WTC11 (cell line): ENCODE data around the gene LCT. TPM values are rescaled to one million over a fixed set of nuclear protein-coding genes. Genes with fewer than 3 reads are reported as not detected.

Source experiments
- ATAC-seq: fragments of 200-7000 bp; cut with Tn5 transposase; 2 replicates; pipeline ENCODE4 v1.10.0; 2021; ENCODE audit warnings: mild to moderate bottlenecking, moderate library complexity
- CTCF ChIA-PET: fragments of 300-600 bp; sonication (Branson Sonifier 250); formaldehyde crosslinking; loops from one replicate; lab custom pipeline; 2021; ENCODE audit warnings: antibody characterized with exemption; lab: Charles Lee
- POLR2A ChIA-PET: fragments of 350-600 bp; sonication (Branson Sonifier 250); formaldehyde crosslinking; loops from one replicate; lab custom pipeline; 2021; ENCODE audit warnings: antibody characterized with exemption; lab: Charles Lee
- DNase-seq: peaks from one replicate; pipeline ENCODE4 v3.0.0; 2021; ENCODE audit warnings: low spot score
- H3K27ac Mint-ChIP-seq: 2 replicates; pipeline ENCODE4 v1.8.0; 2021; ENCODE audit warnings: mixed read lengths
- H3K27me3 Mint-ChIP-seq: 2 replicates; pipeline ENCODE4 v1.8.0; 2021; ENCODE audit warnings: low read depth, mild to moderate bottlenecking, moderate library complexity, mixed read lengths
- H3K36me3 Mint-ChIP-seq: 2 replicates; pipeline ENCODE4 v1.8.0; 2021; ENCODE audit warnings: mixed read lengths
- H3K4me1 Mint-ChIP-seq: 2 replicates; pipeline ENCODE4 v1.8.0; 2022; ENCODE audit warnings: mixed read lengths
- H3K4me3 Mint-ChIP-seq: 2 replicates; pipeline ENCODE4 v1.8.0; 2021; ENCODE audit warnings: mild to moderate bottlenecking, moderate library complexity, mixed read lengths
- H3K9me3 Mint-ChIP-seq: 2 replicates; pipeline ENCODE4 v1.8.0; 2021; ENCODE audit warnings: mixed read lengths
- CBFB ChIP-seq: sonication (generic); formaldehyde crosslinking; IDR thresholded peaks from 2 replicates; pipeline ENCODE4 v1.8.1; 2022; ENCODE audit warnings: mild to moderate bottlenecking, low read depth, missing genetic modification reagents
- CREB1 ChIP-seq: sonication (generic); formaldehyde crosslinking; IDR thresholded peaks from 2 replicates; pipeline ENCODE4 v1.8.0; 2023; ENCODE audit warnings: mild to moderate bottlenecking, missing genetic modification reagents
- CREM ChIP-seq: sonication (generic); formaldehyde crosslinking; IDR thresholded peaks from 2 replicates; pipeline ENCODE4 v1.8.1; 2022; ENCODE audit warnings: mild to moderate bottlenecking, missing genetic modification reagents, moderate library complexity
- ELF4 ChIP-seq: sonication (generic); formaldehyde crosslinking; IDR thresholded peaks from 2 replicates; pipeline ENCODE4 v1.8.1; 2022; ENCODE audit warnings: low read depth, mild to moderate bottlenecking, moderate library complexity, missing genetic modification reagents
- JAZF1 ChIP-seq: fragments of 250-450 bp; sonication (Bioruptor Pico); IDR thresholded peaks from 2 replicates; pipeline ENCODE4 v1.9.0; 2021; ENCODE audit warnings: moderate library complexity, mild to moderate bottlenecking, inconsistent platforms
- MXD4 ChIP-seq: fragments of 250-450 bp; sonication (Bioruptor Pico); IDR thresholded peaks from 2 replicates; pipeline ENCODE4 v1.8.0; 2021; ENCODE audit warnings: mild to moderate bottlenecking, moderate library complexity, borderline replicate concordance
- PRRX2 ChIP-seq: fragments of 250-450 bp; sonication (Bioruptor Pico); IDR thresholded peaks from 2 replicates; pipeline ENCODE4 v1.8.0; 2021; ENCODE audit warnings: mild to moderate bottlenecking
- TCF7 ChIP-seq: sonication (generic); formaldehyde crosslinking; IDR thresholded peaks from 2 replicates; pipeline ENCODE4 v1.8.0; 2022; ENCODE audit warnings: mild to moderate bottlenecking, low read depth, missing genetic modification reagents, moderate library complexity
- TEAD1 ChIP-seq: sonication (generic); formaldehyde crosslinking; IDR thresholded peaks from 2 replicates; pipeline ENCODE4 v1.8.0; 2022; ENCODE audit warnings: mild to moderate bottlenecking, missing genetic modification reagents
- ZNF121 ChIP-seq: sonication (generic); formaldehyde crosslinking; IDR thresholded peaks from 2 replicates; pipeline ENCODE4 v1.8.0; 2023; ENCODE audit warnings: missing genetic modification reagents
- ZNF138 ChIP-seq: sonication (generic); formaldehyde crosslinking; conservative IDR thresholded peaks from 2 replicates; pipeline ENCODE4 v1.8.1; 2022; ENCODE audit warnings: mild to moderate bottlenecking, moderate library complexity, missing genetic modification reagents
- ZNF416 ChIP-seq: fragments of 250-450 bp; sonication (Bioruptor Pico); IDR thresholded peaks from 2 replicates; pipeline ENCODE4 v1.9.0; 2021; ENCODE audit warnings: mild to moderate bottlenecking, inconsistent platforms
- total RNA-seq: library from RNA; stranded (reverse); gene quantifications from 3 replicates; pipeline ENCODE4 v1.2.3, GENCODE V29; 2021
- TF ChIP-seq, protein P1 (sequence below): sonication (generic); formaldehyde crosslinking; IDR thresholded peaks from 2 replicates; pipeline ENCODE4 v1.8.1; 2022; ENCODE audit warnings: mild to moderate bottlenecking, moderate library complexity, missing genetic modification reagents
- TF ChIP-seq, protein P2 (sequence below): sonication (generic); formaldehyde crosslinking; IDR thresholded peaks from 2 replicates; pipeline ENCODE4 v1.8.0; 2022; ENCODE audit warnings: missing genetic modification reagents
- TF ChIP-seq, protein P3 (sequence below): sonication (generic); formaldehyde crosslinking; IDR thresholded peaks from 2 replicates; pipeline ENCODE4 v1.8.1; 2022; ENCODE audit warnings: missing genetic modification reagents, borderline replicate concordance
- TF ChIP-seq, protein P4 (sequence below): sonication (generic); formaldehyde crosslinking; IDR thresholded peaks from 2 replicates; pipeline ENCODE4 v1.8.1; 2022; ENCODE audit warnings: low read depth, missing genetic modification reagents, borderline replicate concordance
- TF ChIP-seq, protein P5 (sequence below): sonication (generic); formaldehyde crosslinking; IDR thresholded peaks from 2 replicates; pipeline ENCODE4 v1.8.1; 2023; ENCODE audit warnings: mild to moderate bottlenecking, missing genetic modification reagents, borderline replicate concordance
- TF ChIP-seq, protein P6 (sequence below): fragments of 250-450 bp; sonication (Bioruptor Pico); IDR thresholded peaks from 2 replicates; pipeline ENCODE4 v1.9.0; 2021; ENCODE audit warnings: mild to moderate bottlenecking
- TF ChIP-seq, protein P7 (sequence below): sonication (generic); formaldehyde crosslinking; IDR thresholded peaks from 2 replicates; pipeline ENCODE4 v1.8.0; 2023; ENCODE audit warnings: missing genetic modification reagents
- TF ChIP-seq, protein P8 (sequence below): sonication (generic); formaldehyde crosslinking; IDR thresholded peaks from 2 replicates; pipeline ENCODE4 v1.8.1; 2023; ENCODE audit warnings: mild to moderate bottlenecking, missing genetic modification reagents, moderate library complexity

Gene LCT
- total RNA-seq, 1 experiment from 2014 or later: 0.02 TPM

DNA sequence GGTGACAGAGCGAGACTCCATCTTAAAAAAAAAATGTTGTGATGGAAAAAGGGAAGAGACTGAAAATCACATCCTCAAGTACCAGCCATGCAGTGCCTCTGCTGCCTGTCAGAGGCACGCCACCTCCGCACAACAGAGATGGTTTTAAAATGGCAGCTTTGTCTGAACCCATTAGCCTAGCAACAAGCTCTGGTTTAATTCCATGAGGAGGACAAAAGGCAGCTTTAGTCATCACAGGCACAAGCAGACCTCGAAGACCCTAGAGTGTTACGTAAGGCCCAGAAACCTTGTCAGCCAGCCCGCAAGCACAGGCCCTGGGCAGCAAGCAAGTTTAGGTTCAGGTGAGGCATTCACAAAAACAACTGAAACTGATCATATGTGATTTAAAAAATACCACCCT, 10.4 kb downstream of the LCT start:
- Mint-ChIP-seq H3K4me3 (no peak overlapping the region), H3K9me3 (peaks cover 18% of the 10 kb centered on the region), H3K36me3 (no peaks in the 10 kb centered on the region), H3K4me1 (no peaks in the 10 kb centered on the region), H3K27me3 (peaks cover 7% of the 10 kb centered on the region; the same call in 1 of the 2 replicates), H3K27ac (no peak overlapping the region)
- ATAC-seq (no peak), DNase-seq (no peak)
- ChIA-PET POLR2A (no interaction called here), CTCF (interaction anchor here (1.3 to 2.5 kb wide), 2 partner anchors 29 to 558 kb away, joined by 3 to 6 read pairs; no protein-coding TSS in a partner anchor)
- no peak for TF ChIP-seq PRRX2 (CRISPR knock-in tag)
- TF ChIP-seq, protein P1, sequence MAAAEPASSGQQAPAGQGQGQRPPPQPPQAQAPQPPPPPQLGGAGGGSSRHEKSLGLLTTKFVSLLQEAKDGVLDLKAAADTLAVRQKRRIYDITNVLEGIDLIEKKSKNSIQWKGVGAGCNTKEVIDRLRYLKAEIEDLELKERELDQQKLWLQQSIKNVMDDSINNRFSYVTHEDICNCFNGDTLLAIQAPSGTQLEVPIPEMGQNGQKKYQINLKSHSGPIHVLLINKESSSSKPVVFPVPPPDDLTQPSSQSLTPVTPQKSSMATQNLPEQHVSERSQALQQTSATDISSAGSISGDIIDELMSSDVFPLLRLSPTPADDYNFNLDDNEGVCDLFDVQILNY (CRISPR knock-in tag): no peak
- TF ChIP-seq, protein P2, sequence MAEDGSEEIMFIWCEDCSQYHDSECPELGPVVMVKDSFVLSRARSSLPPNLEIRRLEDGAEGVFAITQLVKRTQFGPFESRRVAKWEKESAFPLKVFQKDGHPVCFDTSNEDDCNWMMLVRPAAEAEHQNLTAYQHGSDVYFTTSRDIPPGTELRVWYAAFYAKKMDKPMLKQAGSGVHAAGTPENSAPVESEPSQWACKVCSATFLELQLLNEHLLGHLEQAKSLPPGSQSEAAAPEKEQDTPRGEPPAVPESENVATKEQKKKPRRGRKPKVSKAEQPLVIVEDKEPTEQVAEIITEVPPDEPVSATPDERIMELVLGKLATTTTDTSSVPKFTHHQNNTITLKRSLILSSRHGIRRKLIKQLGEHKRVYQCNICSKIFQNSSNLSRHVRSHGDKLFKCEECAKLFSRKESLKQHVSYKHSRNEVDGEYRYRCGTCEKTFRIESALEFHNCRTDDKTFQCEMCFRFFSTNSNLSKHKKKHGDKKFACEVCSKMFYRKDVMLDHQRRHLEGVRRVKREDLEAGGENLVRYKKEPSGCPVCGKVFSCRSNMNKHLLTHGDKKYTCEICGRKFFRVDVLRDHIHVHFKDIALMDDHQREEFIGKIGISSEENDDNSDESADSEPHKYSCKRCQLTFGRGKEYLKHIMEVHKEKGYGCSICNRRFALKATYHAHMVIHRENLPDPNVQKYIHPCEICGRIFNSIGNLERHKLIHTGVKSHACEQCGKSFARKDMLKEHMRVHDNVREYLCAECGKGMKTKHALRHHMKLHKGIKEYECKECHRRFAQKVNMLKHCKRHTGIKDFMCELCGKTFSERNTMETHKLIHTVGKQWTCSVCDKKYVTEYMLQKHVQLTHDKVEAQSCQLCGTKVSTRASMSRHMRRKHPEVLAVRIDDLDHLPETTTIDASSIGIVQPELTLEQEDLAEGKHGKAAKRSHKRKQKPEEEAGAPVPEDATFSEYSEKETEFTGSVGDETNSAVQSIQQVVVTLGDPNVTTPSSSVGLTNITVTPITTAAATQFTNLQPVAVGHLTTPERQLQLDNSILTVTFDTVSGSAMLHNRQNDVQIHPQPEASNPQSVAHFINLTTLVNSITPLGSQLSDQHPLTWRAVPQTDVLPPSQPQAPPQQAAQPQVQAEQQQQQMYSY (CRISPR knock-in tag): no peak

DNA sequence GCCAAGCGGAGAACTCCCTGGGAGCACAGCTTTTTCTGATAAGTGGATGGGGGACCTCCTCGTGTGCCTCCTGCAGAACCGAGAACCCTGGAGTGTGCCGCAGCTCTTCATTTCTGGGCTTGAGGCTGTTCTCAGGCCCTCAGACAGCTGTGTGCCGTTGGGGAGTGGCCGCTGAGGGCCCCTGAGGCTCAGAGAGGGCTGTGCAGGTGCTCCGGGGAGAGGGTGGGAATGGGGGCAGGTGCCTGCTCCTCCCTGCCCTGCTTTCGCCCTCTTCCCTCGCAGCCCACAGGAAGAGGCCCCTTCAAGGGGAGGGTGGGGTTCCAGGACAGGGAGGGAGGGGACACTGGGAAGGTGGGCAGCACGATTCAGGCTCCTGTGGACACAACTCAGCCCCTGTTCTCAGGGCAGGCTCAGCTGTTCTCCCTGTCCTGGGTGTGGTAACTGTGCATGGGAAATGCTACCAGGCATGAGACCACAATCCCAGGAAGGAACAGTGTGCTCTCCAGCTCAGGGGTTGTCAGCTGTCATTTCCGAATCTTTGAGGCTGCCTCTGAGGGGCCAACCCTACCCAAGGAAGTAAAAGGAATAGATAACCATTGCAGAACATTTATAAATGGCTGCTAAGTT, 11.3 kb downstream of the LCT start:
- CTCF ChIA-PET: interaction anchor here (0.7 to 2.1 kb wide), 3 partner anchors 9 to 559 kb away, joined by 3 to 9 read pairs (median 5); no protein-coding TSS in a partner anchor

More for the DNA sequence above, 11.3 kb downstream of the LCT start:
- Mint-ChIP-seq H3K27me3 (peaks cover 7% of the 10 kb centered on the region; the same call in 1 of the 2 replicates), H3K4me1 (no peaks in the 10 kb centered on the region), H3K27ac (no peak overlapping the region), H3K4me3 (no peak overlapping the region), H3K9me3 (peaks cover 18% of the 10 kb centered on the region), H3K36me3 (no peaks in the 10 kb centered on the region)
- no peak for TF ChIP-seq TCF7 (CRISPR knock-in tag)
- TF ChIP-seq, protein P3, sequence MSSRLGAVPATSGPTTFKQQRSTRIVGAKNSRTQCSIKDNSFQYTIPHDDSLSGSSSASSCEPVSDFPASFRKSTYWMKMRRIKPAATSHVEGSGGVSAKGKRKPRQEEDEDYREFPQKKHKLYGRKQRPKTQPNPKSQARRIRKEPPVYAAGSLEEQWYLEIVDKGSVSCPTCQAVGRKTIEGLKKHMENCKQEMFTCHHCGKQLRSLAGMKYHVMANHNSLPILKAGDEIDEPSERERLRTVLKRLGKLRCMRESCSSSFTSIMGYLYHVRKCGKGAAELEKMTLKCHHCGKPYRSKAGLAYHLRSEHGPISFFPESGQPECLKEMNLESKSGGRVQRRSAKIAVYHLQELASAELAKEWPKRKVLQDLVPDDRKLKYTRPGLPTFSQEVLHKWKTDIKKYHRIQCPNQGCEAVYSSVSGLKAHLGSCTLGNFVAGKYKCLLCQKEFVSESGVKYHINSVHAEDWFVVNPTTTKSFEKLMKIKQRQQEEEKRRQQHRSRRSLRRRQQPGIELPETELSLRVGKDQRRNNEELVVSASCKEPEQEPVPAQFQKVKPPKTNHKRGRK: no peak
- TF ChIP-seq MXD4: no peak
- TF ChIP-seq, protein P4, sequence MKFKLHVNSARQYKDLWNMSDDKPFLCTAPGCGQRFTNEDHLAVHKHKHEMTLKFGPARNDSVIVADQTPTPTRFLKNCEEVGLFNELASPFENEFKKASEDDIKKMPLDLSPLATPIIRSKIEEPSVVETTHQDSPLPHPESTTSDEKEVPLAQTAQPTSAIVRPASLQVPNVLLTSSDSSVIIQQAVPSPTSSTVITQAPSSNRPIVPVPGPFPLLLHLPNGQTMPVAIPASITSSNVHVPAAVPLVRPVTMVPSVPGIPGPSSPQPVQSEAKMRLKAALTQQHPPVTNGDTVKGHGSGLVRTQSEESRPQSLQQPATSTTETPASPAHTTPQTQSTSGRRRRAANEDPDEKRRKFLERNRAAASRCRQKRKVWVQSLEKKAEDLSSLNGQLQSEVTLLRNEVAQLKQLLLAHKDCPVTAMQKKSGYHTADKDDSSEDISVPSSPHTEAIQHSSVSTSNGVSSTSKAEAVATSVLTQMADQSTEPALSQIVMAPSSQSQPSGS: no peak
- TF ChIP-seq, protein P5, sequence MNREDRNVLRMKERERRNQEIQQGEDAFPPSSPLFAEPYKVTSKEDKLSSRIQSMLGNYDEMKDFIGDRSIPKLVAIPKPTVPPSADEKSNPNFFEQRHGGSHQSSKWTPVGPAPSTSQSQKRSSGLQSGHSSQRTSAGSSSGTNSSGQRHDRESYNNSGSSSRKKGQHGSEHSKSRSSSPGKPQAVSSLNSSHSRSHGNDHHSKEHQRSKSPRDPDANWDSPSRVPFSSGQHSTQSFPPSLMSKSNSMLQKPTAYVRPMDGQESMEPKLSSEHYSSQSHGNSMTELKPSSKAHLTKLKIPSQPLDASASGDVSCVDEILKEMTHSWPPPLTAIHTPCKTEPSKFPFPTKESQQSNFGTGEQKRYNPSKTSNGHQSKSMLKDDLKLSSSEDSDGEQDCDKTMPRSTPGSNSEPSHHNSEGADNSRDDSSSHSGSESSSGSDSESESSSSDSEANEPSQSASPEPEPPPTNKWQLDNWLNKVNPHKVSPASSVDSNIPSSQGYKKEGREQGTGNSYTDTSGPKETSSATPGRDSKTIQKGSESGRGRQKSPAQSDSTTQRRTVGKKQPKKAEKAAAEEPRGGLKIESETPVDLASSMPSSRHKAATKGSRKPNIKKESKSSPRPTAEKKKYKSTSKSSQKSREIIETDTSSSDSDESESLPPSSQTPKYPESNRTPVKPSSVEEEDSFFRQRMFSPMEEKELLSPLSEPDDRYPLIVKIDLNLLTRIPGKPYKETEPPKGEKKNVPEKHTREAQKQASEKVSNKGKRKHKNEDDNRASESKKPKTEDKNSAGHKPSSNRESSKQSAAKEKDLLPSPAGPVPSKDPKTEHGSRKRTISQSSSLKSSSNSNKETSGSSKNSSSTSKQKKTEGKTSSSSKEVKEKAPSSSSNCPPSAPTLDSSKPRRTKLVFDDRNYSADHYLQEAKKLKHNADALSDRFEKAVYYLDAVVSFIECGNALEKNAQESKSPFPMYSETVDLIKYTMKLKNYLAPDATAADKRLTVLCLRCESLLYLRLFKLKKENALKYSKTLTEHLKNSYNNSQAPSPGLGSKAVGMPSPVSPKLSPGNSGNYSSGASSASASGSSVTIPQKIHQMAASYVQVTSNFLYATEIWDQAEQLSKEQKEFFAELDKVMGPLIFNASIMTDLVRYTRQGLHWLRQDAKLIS (CRISPR knock-in tag): no peak
- TF ChIP-seq ZNF416 (CRISPR knock-in tag): no peak
- no peak for TF ChIP-seq CBFB (CRISPR knock-in tag)
- TF ChIP-seq, protein P6, sequence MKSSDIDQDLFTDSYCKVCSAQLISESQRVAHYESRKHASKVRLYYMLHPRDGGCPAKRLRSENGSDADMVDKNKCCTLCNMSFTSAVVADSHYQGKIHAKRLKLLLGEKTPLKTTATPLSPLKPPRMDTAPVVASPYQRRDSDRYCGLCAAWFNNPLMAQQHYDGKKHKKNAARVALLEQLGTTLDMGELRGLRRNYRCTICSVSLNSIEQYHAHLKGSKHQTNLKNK: no peak
- no peak for TF ChIP-seq CREB1 (CRISPR knock-in tag)
- TF ChIP-seq, protein P7, sequence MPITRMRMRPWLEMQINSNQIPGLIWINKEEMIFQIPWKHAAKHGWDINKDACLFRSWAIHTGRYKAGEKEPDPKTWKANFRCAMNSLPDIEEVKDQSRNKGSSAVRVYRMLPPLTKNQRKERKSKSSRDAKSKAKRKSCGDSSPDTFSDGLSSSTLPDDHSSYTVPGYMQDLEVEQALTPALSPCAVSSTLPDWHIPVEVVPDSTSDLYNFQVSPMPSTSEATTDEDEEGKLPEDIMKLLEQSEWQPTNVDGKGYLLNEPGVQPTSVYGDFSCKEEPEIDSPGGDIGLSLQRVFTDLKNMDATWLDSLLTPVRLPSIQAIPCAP: no peak
- TF ChIP-seq CREM (CRISPR knock-in tag): no peak
- TF ChIP-seq ZNF138 (CRISPR knock-in tag): no peak
- TF ChIP-seq ZNF121 (CRISPR knock-in tag): no peak
- TF ChIP-seq JAZF1 (CRISPR knock-in tag): no peak
- TF ChIP-seq TEAD1 (CRISPR knock-in tag): no peak
- no peak for TF ChIP-seq ELF4 (CRISPR knock-in tag)
- TF ChIP-seq, protein P8, sequence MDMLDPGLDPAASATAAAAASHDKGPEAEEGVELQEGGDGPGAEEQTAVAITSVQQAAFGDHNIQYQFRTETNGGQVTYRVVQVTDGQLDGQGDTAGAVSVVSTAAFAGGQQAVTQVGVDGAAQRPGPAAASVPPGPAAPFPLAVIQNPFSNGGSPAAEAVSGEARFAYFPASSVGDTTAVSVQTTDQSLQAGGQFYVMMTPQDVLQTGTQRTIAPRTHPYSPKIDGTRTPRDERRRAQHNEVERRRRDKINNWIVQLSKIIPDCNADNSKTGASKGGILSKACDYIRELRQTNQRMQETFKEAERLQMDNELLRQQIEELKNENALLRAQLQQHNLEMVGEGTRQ: no peak
- POLR2A ChIA-PET: no interaction called here
- DNase-seq (no peak), ATAC-seq (peak; percentile 63)
